IMR-90 (cell line): ENCODE measurements around the gene NKAPL. TPM values are rescaled to one million over a fixed set of nuclear protein-coding genes. Genes with fewer than 3 reads are reported as not detected.

Source experiments
- ATAC-seq: fragments of 200-7000 bp; cut with Tn5 transposase; 2 replicates; pipeline ENCODE4 v1.9.1; 2020; ENCODE audit warnings: low read depth, mild to moderate bottlenecking, moderate library complexity
- BruUV-seq: library from RNA; stranded (reverse); fragments of 400-500 nt; replicated peaks from 2 replicates; lab custom pipeline; 2021; lab: Mats Ljungman, UMichigan
- CTCF ChIA-PET: fragments of 300-600 bp; formaldehyde crosslinking; extraction: SDS; loops from one replicate; lab custom pipeline; 2021; ENCODE audit warnings: antibody characterized with exemption; lab: Yijun Ruan, JAX
- POLR2A ChIA-PET: fragments of 300-600 bp; sonication (Branson Sonifier 250); formaldehyde crosslinking; loops from one replicate; lab custom pipeline; 2022; ENCODE audit warnings: antibody characterized with exemption; ENCODE audit not compliant: unreplicated experiment; lab: Charles Lee
- DNase-seq: peaks from one replicate; pipeline ENCODE4 v3.0.0; 2013
- H2AFZ ChIP-seq: replicated peaks from 2 replicates; pipeline ENCODE3; 2013; ENCODE audit warnings: low read length, mild to moderate bottlenecking; ENCODE audit not compliant: poor library complexity
- H2AK5ac ChIP-seq: 2 replicates; pipeline ENCODE4 v1.6.1; 2013; ENCODE audit warnings: low read depth, low read length, inconsistent platforms
- H2AK9ac ChIP-seq: replicated peaks from 2 replicates; pipeline ENCODE3; 2013; ENCODE audit warnings: mild to moderate bottlenecking, low read depth, low read length, moderate library complexity; ENCODE audit not compliant: poor library complexity
- H2BK120ac ChIP-seq: 2 replicates; pipeline ENCODE4 v1.6.1; 2013; ENCODE audit warnings: low read depth, low read length, inconsistent platforms
- H2BK15ac ChIP-seq: 3 replicates; pipeline ENCODE4 v1.6.1; 2013; ENCODE audit warnings: low read depth, low read length, inconsistent platforms
- H2BK20ac ChIP-seq: 2 replicates; pipeline ENCODE4 v1.6.1; 2013; ENCODE audit warnings: low read depth, mild to moderate bottlenecking, inconsistent platforms, low read length, moderate library complexity
- H2BK5ac ChIP-seq: 2 replicates; pipeline ENCODE4 v1.6.1; 2013; ENCODE audit warnings: mild to moderate bottlenecking, low read depth, low read length, inconsistent platforms; ENCODE audit not compliant: poor library complexity, severe bottlenecking
- H3K14ac ChIP-seq: replicated peaks from 2 replicates; pipeline ENCODE4 v1.6.1; 2013; ENCODE audit warnings: low read depth, low read length, inconsistent platforms
- H3K18ac ChIP-seq: 2 replicates; pipeline ENCODE4 v1.6.1; 2013; ENCODE audit warnings: low read depth, low read length, control low read depth
- H3K23ac ChIP-seq: 2 replicates; pipeline ENCODE4 v1.6.1; 2013; ENCODE audit warnings: low read depth, low read length, inconsistent platforms
- H3K27ac ChIP-seq: 2 replicates; pipeline ENCODE4 v1.5.1; 2013; ENCODE audit warnings: mild to moderate bottlenecking, control low read depth, low read length; ENCODE audit not compliant: insufficient read depth
- H3K27me3 ChIP-seq: 2 replicates; pipeline ENCODE4 v1.6.1; 2013; ENCODE audit warnings: low read length; ENCODE audit not compliant: control insufficient read depth, insufficient read depth
- H3K36me3 ChIP-seq: 2 replicates; pipeline ENCODE4 v1.6.1; 2013; ENCODE audit warnings: low read length, mixed read lengths; ENCODE audit not compliant: control insufficient read depth, insufficient read depth
- H3K4ac ChIP-seq: 2 replicates; pipeline ENCODE4 v1.6.1; 2013; ENCODE audit warnings: low read depth, low read length, inconsistent platforms
- H3K4me1 ChIP-seq: 2 replicates; pipeline ENCODE4 v1.6.1; 2013; ENCODE audit warnings: low read length, mixed read lengths; ENCODE audit not compliant: control insufficient read depth, insufficient read depth
- H3K4me2 ChIP-seq: 2 replicates; pipeline ENCODE4 v1.6.1; 2013; ENCODE audit warnings: low read depth, mild to moderate bottlenecking, control low read depth, low read length, moderate library complexity
- H3K4me3 ChIP-seq: 2 replicates; pipeline ENCODE4 v1.5.1; 2013; ENCODE audit warnings: low read depth, mild to moderate bottlenecking, control low read depth, low read length, moderate library complexity; ENCODE audit not compliant: insufficient read depth
- H3K56ac ChIP-seq: 2 replicates; pipeline ENCODE4 v1.6.1; 2013; ENCODE audit warnings: low read length, inconsistent platforms; ENCODE audit not compliant: insufficient read depth; ENCODE audit errors: extremely low read depth
- H3K79me1 ChIP-seq, 2 experiments: 2 replicates each; pipeline ENCODE4 v1.6.1; 2013; ENCODE audit warnings: low read length in 2 of 2, inconsistent platforms in 1 of 2, low read depth in 1 of 2
- H3K9ac ChIP-seq: 2 replicates; pipeline ENCODE4 v1.6.1; 2013; ENCODE audit warnings: low read depth, low read length, control low read depth
- H3K9me1 ChIP-seq: 2 replicates; pipeline ENCODE4 v1.6.1; 2013; ENCODE audit warnings: low read length, inconsistent platforms; ENCODE audit not compliant: insufficient read depth
- H3K9me3 ChIP-seq: 2 replicates; pipeline ENCODE4 v1.6.1; 2013; ENCODE audit warnings: low read length; ENCODE audit not compliant: control insufficient read depth, insufficient read depth
- H4K20me1 ChIP-seq: 2 replicates; pipeline ENCODE4 v1.6.1; 2013; ENCODE audit warnings: low read length, inconsistent platforms; ENCODE audit not compliant: insufficient read depth
- H4K5ac ChIP-seq: 2 replicates; pipeline ENCODE4 v1.6.1; 2013; ENCODE audit warnings: mild to moderate bottlenecking, low read depth, low read length, control low read depth
- H4K8ac ChIP-seq, 2 experiments: 2 replicates each; pipeline ENCODE4 v1.6.1; 2013; ENCODE audit warnings: low read depth in 2 of 2, low read length in 2 of 2, control low read depth in 1 of 2, inconsistent platforms in 1 of 2
- H4K91ac ChIP-seq: 2 replicates; pipeline ENCODE4 v1.6.1; 2013; ENCODE audit warnings: low read depth, low read length, inconsistent platforms; ENCODE audit not compliant: insufficient read depth
- WGBS, 2 experiments: methylation state at CpG; one replicate each; pipeline versions ENCODE4 v1.1.5 to v1.1.7; 2013; ENCODE audit warnings: missing lambda C conversion rate in 2 of 2; ENCODE audit not compliant: insufficient read length in 1 of 2; ENCODE audit errors: extremely low coverage in 2 of 2; 5-methylcytosine and 5-hydroxymethylcytosine counted together
- dilution Hi-C: fragments of 300-500 bp; cut with HindIII; formaldehyde crosslinking; loops from one replicate; pipeline ENCODE4 v1.14.3; 2018; ENCODE audit warnings: low sequenced_read_pairs; ENCODE audit not compliant: unreplicated experiment
- in situ Hi-C: fragments of 300-500 bp; cut with MboI; formaldehyde crosslinking; loops from 3 replicates; pipeline ENCODE4 v1.14.3; 2019; ENCODE audit warnings: low sequenced_read_pairs, inconsistent platforms, mixed read lengths
- intact Hi-C: fragments of 100-400 bp; cut with micrococcal nuclease; formaldehyde crosslinking; loops from 2 replicates; pipeline ENCODE4 v1.10.0; 2022
- polyA plus RNA-seq, 3 experiments: library from polyadenylated mRNA; depleted of rRNA; stranded (reverse); fragments of >200 nt; gene quantifications; 2 replicates each; pipeline ENCODE4 v1.2.3, GENCODE V29; 2012; ENCODE audit warnings: low replicate concordance in 1 of 3
- total RNA-seq: library from RNA; depleted of rRNA; stranded (reverse); fragments of >200 nt; gene quantifications from 2 replicates; pipeline ENCODE4 v1.2.3, GENCODE V29; 2012
- TF ChIP-seq, protein P1 (sequence below): fragments of 150-350 bp; IDR thresholded peaks from 2 replicates; pipeline ENCODE4 v1.6.1; 2017; ENCODE audit warnings: mild to moderate bottlenecking, antibody characterized with exemption, low read length, low read depth

The NKAPL gene
- total and polyA plus RNA-seq, 2 of the 4 experiments (the other 2 are of a cell fraction), result 0.51 to 0.54 TPM

DNA sequence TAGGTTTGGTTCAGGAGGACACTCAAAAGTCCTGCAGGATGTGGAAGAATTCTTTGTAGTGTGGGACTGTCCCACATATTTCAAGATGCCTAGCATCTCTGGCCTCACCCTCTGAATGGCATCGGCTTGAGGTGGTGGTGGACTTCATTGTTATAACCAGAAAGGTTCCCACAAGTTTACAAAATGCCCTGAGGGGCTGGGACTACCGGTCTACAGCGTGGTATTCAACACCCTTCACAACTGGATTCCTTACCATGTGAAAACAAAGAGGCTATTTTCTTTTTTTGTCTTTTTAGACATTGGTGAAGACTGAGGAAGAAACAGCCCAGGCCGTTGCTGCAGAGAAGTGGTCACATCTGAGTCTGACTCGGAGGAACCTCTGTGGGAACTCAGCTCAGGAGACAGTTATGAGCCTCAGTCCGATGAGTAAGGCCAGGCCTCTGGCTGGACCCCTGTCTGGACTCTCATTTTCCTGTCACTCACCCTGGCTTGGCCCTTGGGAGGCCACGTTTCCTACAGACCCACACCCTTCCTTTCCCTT, 37.5 kb downstream of the NKAPL start:
- WGBS, 2 experiments, result 100% methylated on average over 2 of the region's 7 CpGs; no CpG with 5 or more reads in 1 of the 2 experiments
- BruUV-seq, result no TSS peak
- ATAC-seq, result no peak

More for the DNA sequence above, 37.5 kb downstream of the NKAPL start:
- in situ Hi-C loops, result no loop called here
- Histone ChIP-seq H4K5ac (no peak overlapping the region), H3K79me1 (no peaks in the 10 kb centered on the region), H3K4me2 (no peak overlapping the region), H3K18ac (no peak overlapping the region), H3K9me1 (no peaks in the 10 kb centered on the region), H3K23ac (no peak overlapping the region), H3K4me1 (no peaks in the 10 kb centered on the region), H3K4ac (no peak overlapping the region), H3K27ac (no peak overlapping the region), H3K14ac (no peak overlapping the region), H3K9ac (no peak overlapping the region), H2AFZ (no peak overlapping the region), H4K20me1 (no peaks in the 10 kb centered on the region), H2BK5ac (no peak overlapping the region), H4K91ac (no peak overlapping the region), H3K4me3 (no peak overlapping the region), H2BK20ac (no peak overlapping the region), H4K8ac (no peak overlapping the region), H2AK5ac (no peak overlapping the region), H3K36me3 (peaks cover 7% of the 10 kb centered on the region), H2BK15ac (no peak overlapping the region), H3K9me3 (no peaks in the 10 kb centered on the region), H3K27me3 (no peaks in the 10 kb centered on the region), H3K56ac (no peak overlapping the region), H2AK9ac (no peak overlapping the region), H2BK120ac (no peak overlapping the region)
- ChIA-PET POLR2A (no interaction called here), CTCF (no interaction called here)
- no peak for DNase-seq
- intact Hi-C loops, result no loop called here
- TF ChIP-seq, protein P1, sequence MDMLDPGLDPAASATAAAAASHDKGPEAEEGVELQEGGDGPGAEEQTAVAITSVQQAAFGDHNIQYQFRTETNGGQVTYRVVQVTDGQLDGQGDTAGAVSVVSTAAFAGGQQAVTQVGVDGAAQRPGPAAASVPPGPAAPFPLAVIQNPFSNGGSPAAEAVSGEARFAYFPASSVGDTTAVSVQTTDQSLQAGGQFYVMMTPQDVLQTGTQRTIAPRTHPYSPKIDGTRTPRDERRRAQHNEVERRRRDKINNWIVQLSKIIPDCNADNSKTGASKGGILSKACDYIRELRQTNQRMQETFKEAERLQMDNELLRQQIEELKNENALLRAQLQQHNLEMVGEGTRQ, result no peak
- dilution Hi-C loops, result no loop called here
